H1 (cell line): Measurements from ENCODE around the gene RASSF3.

Experiments
- CBX5 ChIP-seq: fragments of 300-800, 300-1000 bp; sonication (generic); IDR thresholded peaks from 2 replicates; pipeline ENCODE4 v1.7.1; 2016; ENCODE audit warnings: antibody characterized with exemption, low read length, low read depth
- CHD2 ChIP-seq: IDR thresholded peaks from 2 replicates; pipeline ENCODE4 v1.6.1; 2012; ENCODE audit warnings: low read length, improper control_type of control experiment
- NANOG ChIP-seq: IDR thresholded peaks from 2 replicates; pipeline ENCODE4 v1.6.1; 2011; ENCODE audit warnings: low read length, low read depth, mild to moderate bottlenecking, inconsistent platforms; ENCODE audit not compliant: insufficient read depth, poor library complexity, severe bottlenecking
- RAD21 ChIP-seq, 2 experiments: IDR thresholded peaks in 1 of 2; conservative IDR thresholded peaks in 1 of 2; 2 replicates each; pipeline ENCODE4 v1.6.1; 2011; ENCODE audit warnings: low read depth in 2 of 2, low read length in 2 of 2, improper control_type of control experiment in 1 of 2, inconsistent platforms in 1 of 2, mild to moderate bottlenecking in 1 of 2, moderate library complexity in 1 of 2

GRCh38 chr12:64653123-64653522 is 42.8 kb downstream of the RASSF3 start:
- TF ChIP-seq NANOG (no peak), RAD21 (IDR thresholded peaks at IDR 0.05 in 1 of 2, conservative IDR thresholded peaks at IDR 0.05 in 1 of 2; ENCODE audit: low read depth in 2 of 2, low read length in 2 of 2) (no peak), CHD2 (no peak), CBX5 (no peak)
